Forelimb muscle (tissue), 1 donor: ENCODE results near the gene NDP. TPM values are rescaled to one million over a fixed set of nuclear protein-coding genes. Genes with fewer than 3 reads are reported as not detected.
"Not testable (repeated sequence)": the region's sequence is repeated elsewhere in the genome, so short reads cannot be mapped to it uniquely, and the experiment has no call there.

ENCODE experiments used
- DNase-seq: peaks from one replicate; pipeline ENCODE4 v3.0.0-alpha.2; 2013; ENCODE audit warnings: low read depth
- polyA plus RNA-seq: library from polyadenylated mRNA; unstranded; fragments of 120-200 nt; gene quantifications from one replicate; pipeline ENCODE4 v1.2.1, GENCODE V29; 2013; ENCODE audit not compliant: insufficient read length

NDP gene
- polyA plus RNA-seq, 1 donor, result 3.7 TPM

DNA sequence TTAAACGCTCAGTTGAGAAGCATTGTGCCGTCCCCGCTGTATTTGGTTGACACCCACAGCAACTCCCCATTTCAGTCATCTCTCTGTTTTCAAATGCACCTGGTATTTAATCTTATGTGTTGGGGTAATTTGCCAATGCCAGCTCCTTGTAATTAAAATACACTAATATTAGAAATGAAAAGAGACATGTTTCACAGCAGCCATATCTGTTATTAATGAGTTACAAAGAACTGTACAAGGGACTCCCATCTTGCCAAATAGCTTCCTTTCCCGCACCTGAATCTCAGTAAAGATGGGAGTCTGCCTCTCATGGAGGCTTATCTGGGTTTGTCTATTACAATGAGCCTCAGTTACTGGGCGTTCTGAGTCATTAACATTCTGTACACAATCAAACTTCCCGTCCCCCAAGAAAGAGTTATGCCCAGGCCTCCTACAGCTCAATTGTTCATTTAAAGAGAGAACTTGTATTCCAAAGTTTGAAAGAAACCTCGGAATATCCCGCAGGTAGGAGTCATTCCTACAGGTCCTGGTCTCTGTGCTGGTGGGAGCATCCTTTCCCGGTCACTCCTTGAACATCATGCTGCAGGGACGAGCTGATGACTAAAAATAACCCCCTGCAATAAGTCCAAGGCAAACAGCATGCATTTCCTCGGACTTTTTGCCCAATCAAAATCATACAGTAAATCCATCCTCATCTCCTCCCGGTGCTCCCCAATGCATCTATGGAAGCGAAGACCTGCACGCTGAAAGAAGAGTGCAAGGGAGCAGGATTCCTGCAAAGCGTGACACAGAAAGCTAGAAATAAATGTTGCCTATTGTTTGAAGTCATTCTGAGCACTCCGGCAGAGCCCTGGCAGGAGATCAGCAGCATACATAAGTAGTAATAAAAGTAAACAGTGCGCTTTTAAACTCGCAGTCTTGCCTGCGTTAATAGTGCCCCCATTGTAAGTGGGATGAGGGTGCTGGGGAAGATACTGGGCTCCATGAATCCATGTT lies 926 bp downstream of the NDP start:
- no peak for DNase-seq

DNA sequence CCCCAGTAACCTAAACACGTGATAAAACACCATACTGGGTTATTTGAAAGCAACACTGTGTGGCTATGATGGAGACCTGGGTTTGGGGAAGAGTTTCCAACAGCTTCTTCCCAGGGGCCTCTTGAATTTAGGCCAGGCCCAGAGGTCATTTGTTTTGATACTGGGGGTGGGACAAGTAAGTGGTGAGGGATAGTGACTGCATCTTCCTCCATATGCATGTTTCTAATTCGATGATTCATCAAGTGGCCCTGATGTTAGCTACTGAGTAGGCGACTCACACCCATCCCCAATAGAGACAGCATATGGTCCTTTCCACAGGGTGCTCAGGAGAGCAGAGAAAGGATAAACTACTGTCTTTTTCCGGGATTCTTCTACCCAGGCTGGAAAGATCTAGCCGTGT lies 2.7 kb downstream of the NDP start:
- DNase-seq, result no peak

DNA sequence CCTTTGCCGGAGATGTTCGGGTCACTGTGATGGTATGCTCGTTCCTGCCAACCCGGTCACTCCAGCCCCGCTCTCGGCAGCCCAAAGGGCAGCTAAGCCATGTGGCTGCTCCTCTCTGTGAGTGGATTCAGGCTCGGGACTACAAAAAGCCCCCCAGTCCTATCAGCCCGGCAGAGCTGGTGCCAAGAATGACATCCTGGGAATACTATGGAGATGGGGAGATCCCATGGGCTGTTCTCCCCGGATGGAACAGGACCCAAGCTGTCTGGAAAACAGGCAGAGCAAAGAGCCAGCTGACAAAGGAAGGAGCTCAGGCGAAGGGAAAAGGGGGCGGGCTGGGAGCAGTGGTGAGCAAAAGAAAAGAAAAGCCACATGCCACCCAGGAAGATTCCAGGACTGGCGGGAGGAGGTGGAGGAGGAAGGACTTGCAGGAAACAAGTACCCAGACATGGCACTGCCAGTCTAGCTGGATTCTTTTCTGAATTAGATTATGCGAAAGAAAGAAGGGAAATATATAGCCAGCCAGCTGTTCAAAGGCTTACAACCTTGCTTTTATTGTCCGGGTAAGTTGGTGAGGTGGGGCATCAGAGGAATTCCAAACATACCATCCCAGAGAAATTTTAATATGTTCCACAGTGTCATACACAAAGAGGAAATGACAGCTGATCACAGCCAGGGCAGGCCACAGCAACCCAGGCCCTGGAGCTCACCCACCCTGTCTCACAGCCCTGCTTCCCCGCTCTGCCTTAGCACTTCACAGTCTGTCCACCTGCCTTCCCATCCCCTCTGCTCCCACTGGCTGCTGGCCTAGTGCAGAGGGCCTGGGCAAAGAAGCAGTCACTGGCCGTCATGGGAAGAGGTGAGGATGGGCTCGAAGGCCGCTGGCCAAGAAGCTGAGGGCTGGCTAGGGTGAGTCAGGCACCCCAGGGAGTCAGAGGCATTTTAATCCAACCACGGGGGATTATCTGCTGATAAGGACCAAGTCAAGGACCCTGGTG lies 3.4 kb downstream of the NDP start:
- DNase-seq, result no peak

DNA sequence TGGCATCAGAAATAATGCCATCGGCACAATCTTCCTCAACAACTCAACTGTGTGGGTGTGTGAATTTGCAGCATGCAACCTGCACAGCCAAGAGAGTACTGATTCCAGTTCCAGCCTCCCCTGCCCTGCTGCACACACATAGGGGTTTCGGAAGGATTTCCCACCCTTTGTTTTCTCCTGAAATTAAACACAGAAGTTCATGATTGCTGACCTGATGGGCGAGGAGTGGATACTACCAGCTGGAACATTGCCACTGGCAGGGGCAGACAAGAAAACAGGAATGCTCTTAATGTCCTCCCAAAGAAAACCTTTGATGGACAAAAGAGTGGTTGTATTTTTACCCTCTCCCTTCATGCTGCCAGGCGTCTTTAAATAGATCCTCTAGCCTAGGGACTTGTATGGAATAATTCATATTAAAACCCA lies 4.8 kb downstream of the NDP start:
- no peak for DNase-seq

DNA sequence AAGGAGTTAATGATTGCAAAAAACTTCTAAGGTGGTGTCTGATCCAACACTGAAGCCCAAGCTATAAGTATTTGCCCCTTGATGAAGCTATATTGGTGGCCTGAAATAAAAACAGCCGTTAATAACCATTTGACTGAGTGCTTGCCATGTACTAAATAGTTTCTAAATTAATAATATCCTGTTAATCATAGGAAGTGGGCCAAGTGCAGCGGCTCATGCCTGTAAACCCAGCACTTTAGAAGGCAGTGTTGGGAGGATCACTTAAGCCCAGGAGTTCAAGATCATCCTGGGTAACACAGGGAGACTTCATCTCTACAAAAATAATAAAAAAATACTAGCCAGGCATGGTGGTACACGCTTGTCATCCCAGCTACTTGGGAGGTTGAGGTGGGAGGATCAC lies 8.3 kb downstream of the NDP start:
- no peak for DNase-seq

DNA sequence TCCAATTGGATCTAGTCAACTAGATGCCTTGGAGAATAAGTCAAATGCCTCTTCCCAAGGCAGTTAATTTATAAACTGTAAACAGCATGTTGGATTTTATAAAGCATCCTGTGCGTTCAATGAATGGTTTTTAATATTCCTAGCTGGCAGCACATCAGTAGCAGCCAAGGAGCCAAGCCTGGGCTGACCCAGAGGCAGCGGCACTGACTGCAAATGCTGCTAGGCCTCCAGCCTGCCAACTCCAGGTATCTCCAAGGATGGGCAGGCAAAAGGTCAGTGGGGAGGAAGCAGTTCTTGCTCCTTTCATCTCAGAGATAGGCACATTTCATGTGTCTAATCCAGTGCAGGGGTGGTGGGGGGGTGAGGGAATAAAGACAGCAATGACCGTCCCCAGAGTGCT lies 9.5 kb downstream of the NDP start:
- no peak for DNase-seq

DNA sequence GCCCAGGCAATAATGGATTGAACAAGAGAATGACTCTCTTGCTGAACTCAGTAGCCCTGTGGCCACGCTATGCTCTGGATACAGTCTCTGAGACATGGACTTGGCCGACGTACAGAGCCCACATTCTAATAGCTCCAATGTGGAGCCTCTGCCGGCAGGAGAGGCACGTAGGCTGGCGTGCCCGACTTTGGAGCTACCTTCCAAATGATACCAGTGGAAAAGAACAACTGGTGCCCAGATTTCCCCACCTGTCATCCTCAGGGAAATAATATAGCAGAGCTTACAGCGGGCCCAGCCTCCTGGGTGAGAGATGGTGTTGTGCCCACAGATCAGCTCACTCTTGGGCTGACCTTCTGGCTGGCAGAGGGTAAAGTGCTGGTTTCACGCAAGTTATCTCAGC lies 10.6 kb downstream of the NDP start:
- no peak for DNase-seq

DNA sequence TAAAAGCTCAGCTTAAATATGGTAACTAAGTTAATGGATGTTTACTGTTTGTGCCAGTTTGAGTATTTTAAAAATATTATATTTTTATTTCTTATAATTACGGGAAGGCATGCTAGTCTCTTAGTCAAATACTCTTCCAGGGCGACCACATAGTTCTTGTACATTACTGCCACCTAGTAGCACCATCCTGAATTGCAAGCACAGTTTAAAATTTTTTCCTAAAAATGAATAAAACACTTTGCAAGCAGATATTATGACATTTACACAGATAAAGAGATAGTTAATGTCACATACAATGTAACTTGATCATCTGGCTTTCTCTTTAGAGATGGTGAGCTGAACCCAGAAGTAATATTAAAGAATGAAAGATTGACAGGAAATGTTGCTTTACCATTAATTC lies 11.5 kb downstream of the NDP start:
- DNase-seq, result no peak

DNA sequence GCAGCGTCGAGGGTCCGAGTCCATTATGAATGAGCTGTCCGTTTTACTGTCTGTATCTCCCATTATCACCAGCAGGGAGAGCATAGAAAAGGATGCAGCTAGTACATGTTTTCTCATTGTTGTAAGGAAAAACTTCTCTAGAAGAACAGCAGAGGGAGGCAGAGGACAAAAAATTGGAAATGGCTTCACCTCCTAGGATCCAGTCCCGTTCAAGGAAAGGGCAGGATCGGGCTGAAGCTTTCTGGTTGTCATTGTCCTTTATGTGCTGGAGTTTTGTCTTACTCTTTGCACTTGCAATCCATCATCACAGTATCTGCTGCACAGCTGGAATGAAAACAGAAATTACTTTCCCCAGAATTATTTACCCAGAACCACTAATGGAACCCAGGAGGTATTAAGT lies 14.7 kb downstream of the NDP start:
- peak; percentile 60 for DNase-seq

DNA sequence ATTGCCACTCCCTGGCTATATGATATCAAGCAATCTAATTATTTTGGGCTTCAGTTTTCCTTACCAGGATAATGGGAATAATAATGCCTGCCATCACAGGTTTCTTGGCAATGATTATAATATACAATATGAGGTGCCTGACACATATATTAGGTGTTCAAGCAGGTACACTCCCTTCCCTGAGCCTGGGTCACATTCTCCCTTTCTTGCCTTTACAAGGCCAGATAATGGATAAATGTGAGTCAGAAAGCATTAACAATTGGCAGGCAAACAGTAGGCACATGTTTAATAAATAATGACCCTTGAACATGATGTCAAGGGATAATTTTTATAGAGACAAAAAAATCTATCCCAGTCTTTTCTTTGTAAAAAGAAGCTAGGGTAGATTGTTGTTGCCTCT lies 17.2 kb downstream of the NDP start:
- DNase-seq, result no peak

DNA sequence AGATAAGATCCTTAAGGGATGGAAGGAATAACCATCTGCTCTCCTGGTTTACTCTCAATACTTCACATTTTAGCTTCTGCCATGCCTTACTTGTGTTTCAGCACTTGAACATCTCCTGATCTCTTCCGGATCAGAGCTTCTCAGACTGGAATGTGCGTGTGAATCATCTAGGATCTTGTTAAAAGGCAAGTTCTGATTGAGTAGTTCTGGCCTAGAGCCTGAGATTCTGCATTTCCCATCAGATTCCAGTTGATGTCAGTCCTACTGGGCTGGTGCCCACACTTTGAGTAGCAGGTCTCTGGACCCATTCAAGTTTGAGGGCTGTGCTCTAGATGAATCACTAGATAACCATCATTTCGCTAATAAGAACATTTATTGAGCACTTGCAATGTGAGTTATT lies 20.0 kb downstream of the NDP start:
- no peak for DNase-seq

DNA sequence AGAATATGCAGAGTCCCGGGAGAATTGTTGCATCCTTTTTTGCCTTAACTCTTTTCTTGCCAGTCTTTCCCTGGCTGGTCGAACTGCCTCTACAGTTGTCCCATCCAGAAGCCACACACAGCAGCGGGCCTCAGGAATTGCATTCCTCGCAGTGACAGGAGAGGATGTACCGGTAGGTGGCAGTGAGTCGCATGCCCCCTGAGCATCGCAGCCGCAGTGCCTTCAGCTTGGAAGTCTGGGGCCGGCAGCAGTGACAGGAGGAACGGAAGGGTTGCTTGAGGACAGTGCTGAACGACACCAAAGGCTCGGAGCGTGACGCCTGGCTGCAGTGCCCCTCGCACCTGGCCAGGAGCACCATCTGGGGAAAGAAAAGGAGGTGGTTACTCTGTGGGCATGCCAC lies 23.5 kb downstream of the NDP start:
- DNase-seq, result no peak

DNA sequence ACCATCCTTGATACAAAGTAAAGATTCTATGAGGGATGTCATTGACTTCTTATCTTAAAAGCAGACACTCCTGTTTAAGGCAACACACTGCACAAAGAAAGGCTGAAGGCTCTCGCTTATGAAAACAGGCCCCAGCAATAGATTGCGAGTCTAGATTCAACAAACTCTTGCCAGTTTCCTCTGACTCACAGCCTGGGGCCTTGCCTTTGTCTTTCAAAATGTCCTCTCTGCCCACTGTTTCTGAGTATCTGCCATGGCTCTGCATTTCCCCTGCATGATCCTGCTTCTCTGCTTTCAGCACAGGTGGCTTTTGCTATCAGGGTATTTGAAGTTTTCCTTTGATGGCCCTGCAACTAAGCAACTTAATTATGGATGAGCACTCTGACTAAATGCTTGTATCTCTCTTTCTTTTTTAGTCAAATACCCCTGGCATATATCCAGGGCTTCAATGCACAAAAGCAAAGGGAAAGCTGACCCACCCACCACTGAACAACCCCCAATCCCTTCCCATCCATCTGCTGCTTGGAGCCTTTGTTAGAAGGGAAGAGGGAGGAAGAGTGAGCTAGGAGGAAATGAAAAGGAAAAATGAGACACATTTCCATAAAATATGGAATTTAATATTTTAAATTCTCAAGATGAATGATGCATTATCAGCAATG lies 32.2 kb downstream of the NDP start:
- no peak for DNase-seq

DNA sequence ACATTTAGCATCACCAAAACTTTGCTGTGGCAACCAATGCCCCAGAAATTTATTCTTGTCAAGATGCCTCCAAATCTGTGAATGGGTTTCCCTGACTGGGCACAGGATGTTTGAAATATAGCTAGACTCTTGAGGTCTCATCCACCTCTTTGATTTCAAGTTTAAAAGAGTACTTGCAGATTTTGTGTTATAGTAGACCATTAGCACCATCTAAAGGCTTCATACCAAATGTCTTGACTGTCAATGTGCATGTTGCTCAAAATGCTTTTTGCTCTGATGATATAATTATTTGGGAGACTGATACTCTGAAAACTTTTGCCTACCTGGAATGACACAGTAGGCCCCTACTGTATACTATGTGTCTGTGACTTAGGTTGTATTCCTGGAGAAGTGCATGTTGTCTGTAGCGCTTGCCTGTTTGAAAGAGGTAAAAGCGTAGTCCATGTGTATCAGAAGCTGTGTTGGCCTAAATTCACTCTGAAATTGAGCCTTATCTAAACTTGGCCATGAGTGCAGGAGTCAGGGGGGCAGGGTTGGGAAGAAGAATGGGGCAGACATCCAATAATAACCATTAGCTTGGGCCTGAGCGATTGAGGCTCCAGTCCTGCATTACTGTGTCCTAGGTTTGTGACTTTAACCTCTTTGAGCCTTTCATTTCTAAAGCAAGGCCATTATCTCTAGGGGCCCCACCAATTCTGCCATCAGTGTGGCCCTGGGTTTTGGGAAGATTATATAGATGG lies 33.8 kb downstream of the NDP start:
- no peak for DNase-seq

DNA sequence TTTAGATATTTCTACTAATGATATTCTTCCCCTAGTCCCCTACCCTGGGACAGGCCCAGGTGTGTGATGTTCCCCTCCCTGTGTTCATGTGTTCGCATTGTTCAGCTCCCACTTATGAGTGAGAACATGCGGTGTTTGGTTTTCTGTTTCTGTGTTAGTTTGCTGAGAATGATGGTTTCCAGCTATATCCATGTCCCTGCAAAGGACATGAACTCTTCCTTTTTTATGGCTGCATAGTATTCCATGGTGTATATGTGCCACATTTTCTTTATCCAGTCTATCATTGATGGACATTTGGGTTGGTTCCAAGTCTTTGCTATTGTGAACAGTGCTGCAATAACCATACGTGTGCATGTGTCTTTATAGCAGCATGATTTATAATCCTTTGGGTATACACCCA lies 51.2 kb downstream of the NDP start:
- not testable (repeated sequence) for DNase-seq

DNA sequence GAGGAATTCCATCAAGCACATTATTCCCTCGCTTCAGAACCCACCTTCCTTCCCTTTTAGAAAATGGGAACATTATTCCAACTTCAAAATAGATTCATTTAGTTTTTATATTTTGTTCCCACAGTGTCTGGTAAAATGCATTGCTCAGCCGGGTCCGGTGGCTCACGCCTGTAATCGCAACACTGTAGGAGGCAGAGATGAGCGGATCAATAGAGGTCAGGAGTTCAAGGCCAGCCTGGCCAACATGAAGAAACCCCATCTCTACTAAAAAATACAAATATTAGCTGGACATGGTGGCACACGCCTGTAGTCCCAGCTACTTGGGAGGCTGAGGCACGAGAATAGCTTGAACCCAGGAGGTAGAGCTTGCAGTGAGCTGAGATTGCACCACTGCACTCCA lies 62.4 kb downstream of the NDP start:
- not testable (repeated sequence) for DNase-seq

DNA sequence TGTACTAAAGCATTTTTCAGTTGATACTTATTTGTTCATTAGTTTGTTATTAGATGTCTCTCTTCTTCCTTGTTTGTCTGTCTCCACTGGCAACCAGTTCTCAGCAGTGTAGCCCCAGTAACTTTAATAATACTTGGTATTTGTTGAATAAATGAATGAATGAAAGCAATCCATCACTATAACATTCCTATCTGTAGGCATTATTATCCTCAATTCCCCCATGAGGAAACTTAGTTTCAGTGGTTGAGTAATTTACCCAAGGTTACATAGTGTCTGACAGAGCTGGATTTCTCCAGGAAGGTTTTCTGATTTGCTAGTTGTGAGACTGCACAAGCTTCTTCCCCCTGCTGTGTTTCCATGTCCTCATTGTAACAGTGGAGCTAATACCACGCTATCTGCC lies 63.2 kb downstream of the NDP start:
- no peak for DNase-seq

DNA sequence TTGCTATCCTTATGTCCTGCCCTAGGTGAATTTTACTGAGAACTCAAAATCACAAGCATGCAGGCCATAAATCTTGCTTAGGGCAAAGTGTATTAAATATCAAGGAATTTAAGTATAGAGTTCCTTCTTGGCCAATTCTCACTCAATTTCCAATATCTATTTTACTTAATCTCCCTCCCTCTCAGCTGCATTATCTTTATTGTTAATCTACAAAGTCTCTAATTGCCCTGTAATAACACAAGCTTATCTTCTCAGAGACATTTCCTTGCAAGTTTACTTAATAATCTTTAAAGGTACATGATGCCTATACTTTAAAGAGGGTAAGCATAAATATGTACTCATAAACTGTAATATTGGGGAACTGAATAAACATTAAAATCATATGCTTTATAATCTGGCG lies 64.0 kb downstream of the NDP start:
- DNase-seq, result no peak

DNA sequence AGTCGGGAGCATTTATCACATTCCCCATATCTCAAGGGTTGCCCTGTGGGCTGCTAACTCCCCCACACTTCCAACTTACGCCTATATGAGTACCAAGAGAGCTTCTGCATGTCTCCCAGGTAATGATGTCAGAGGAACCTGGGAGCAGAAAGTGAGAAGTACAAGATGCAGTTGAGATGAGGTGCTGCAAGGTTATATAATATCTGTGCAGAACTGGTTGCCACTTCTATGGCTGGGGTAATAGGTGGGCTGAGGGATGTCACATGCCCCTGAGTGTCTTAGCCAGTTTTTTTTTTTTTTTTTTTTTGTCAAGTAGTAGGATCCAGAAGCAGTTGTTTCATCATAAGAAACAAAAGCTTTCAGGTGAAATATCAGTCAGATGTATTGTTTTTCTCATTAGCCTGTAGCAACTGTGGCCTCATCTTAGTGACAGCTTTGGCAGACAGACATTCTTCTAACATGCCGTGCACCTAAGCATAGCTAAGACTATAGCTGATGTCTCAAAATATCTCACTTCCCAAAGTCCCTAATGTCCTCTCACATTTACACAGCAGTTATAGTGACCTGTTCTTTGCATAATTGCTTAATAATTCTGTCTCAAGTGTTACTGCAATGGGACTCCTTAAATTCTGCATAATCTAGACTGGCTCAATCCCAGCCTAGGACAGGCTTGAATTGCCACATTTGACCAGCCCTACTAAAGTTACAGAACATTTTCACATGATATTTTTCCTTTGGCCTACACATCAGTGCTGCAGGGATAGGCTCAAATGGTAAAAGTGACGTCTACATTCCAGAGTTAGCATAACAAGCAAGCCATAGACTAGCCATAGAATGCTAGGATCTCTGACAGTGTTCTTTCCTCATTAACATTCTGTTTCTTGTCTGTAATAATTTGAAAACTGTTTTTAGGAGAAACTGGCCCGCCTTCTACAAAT lies 73.0 kb downstream of the NDP start:
- no peak for DNase-seq
